ENCODE data around the gene HERPUD1.

DNA sequence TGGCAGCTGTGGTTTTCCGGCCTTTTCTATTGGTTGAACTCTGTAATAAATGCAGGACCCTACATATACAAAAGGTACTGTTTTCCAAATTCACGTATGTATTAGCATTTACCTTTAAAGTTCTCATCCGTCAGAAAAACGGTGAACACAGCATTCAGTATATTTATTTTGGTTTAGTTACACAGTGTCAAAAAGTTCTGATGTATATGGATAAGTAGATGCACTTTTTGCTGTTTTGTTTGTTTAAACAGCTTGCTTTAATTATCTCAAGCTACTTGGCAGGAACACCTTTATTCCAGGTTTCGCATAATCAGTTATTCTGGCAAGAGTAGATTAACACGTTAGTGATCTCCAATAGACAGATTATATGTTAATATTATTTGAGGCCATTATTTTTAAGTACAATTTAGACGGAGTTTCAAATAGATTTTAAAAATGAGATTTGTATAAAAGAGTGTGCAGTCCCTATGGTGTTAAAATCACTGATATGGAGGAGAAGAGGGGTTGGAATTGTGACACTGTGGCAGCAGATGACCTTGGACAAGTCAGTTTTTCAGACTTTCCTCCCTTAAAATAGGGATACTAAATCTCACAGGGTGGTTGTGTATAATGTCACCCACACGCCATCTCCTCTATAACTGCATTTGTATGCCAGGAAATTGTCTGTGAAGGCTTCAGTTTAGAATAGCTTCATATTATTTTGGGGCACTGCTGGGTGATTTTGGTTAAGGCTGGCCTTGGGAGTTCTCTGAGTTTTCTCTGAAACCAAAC is 2.1 kb downstream of the HERPUD1 start:
- TF ChIP-seq, protein P1, sequence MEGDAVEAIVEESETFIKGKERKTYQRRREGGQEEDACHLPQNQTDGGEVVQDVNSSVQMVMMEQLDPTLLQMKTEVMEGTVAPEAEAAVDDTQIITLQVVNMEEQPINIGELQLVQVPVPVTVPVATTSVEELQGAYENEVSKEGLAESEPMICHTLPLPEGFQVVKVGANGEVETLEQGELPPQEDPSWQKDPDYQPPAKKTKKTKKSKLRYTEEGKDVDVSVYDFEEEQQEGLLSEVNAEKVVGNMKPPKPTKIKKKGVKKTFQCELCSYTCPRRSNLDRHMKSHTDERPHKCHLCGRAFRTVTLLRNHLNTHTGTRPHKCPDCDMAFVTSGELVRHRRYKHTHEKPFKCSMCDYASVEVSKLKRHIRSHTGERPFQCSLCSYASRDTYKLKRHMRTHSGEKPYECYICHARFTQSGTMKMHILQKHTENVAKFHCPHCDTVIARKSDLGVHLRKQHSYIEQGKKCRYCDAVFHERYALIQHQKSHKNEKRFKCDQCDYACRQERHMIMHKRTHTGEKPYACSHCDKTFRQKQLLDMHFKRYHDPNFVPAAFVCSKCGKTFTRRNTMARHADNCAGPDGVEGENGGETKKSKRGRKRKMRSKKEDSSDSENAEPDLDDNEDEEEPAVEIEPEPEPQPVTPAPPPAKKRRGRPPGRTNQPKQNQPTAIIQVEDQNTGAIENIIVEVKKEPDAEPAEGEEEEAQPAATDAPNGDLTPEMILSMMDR (IDR thresholded peaks at IDR 0.05), result no peak
- no peak for TF ChIP-seq POLR2A (IDR thresholded peaks at IDR 0.05)

All from esophagus squamous epithelium (tissue), 4 donors.